ENCODE results near the gene NKAIN2.
"Not testable (repeated sequence)": the region's sequence is repeated elsewhere in the genome, so short reads cannot be mapped to it uniquely, and the experiment has no call there.

DNA sequence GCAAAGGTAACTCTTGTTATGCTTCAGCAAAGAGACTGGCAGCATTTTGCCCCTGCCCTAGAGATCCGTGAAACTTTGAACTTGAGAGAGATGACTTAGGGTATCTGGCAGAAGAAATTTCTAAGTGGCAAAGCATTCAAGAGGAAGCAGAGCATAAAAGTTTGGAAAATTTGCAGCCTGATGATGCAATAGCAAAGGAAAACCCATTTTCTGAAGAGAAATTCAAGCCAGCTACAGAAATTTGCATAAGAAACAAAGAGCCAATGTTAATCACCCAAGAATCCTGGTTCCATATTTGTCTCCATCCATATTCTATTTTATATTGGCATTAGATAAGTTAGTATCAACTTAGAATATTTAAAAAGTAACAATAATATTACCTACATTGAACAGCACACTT, 934.1 kb downstream of the NKAIN2 start:
- TF ChIP-seq, protein P1, sequence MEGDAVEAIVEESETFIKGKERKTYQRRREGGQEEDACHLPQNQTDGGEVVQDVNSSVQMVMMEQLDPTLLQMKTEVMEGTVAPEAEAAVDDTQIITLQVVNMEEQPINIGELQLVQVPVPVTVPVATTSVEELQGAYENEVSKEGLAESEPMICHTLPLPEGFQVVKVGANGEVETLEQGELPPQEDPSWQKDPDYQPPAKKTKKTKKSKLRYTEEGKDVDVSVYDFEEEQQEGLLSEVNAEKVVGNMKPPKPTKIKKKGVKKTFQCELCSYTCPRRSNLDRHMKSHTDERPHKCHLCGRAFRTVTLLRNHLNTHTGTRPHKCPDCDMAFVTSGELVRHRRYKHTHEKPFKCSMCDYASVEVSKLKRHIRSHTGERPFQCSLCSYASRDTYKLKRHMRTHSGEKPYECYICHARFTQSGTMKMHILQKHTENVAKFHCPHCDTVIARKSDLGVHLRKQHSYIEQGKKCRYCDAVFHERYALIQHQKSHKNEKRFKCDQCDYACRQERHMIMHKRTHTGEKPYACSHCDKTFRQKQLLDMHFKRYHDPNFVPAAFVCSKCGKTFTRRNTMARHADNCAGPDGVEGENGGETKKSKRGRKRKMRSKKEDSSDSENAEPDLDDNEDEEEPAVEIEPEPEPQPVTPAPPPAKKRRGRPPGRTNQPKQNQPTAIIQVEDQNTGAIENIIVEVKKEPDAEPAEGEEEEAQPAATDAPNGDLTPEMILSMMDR (IDR thresholded peaks at IDR 0.05) = not testable (repeated sequence)
- TF ChIP-seq ZFX (IDR thresholded peaks at IDR 0.05; ENCODE audit: borderline replicate concordance) = not testable (repeated sequence)

Data from 22Rv1 (cell line).